GM23338 (cell line): ENCODE data around the gene AOAH. TPM values are rescaled to one million over a fixed set of nuclear protein-coding genes. Genes with fewer than 3 reads are reported as not detected.

ENCODE experiments used
- ATAC-seq: fragments of 200-7000 bp; cut with Tn5 transposase; 3 replicates; pipeline ENCODE4 v1.9.1; 2020
- DNase-seq: peaks from one replicate; pipeline ENCODE4 v3.0.0-alpha.2; 2015; ENCODE audit warnings: low spot score
- H2AFZ ChIP-seq: fragments of 200-600 bp; sonication (generic); 2 replicates; pipeline ENCODE4 v1.8.0; 2016; ENCODE audit warnings: antibody characterized with exemption, mild to moderate bottlenecking, moderate library complexity
- H3F3A ChIP-seq: fragments of 200-600 bp; sonication (generic); replicated peaks from 2 replicates; pipeline ENCODE4 v1.8.0; 2017; ENCODE audit warnings: antibody characterized with exemption, mixed run types, low read depth
- H3K27ac ChIP-seq: fragments of 200-600 bp; sonication (generic); 2 replicates; pipeline ENCODE4 v1.6.1; 2016; ENCODE audit warnings: low read depth
- H3K27me3 ChIP-seq: fragments of 200-600 bp; sonication (generic); 2 replicates; pipeline ENCODE4 v1.8.0; 2016; ENCODE audit warnings: mild to moderate bottlenecking, mixed run types, moderate library complexity; ENCODE audit not compliant: insufficient read depth
- H3K36me3 ChIP-seq: fragments of 200-600 bp; sonication (generic); 2 replicates; pipeline ENCODE4 v1.8.0; 2016; ENCODE audit warnings: mild to moderate bottlenecking; ENCODE audit not compliant: insufficient read depth
- H3K4me1 ChIP-seq: fragments of 200-600 bp; sonication (generic); 2 replicates; pipeline ENCODE4 v1.8.0; 2016; ENCODE audit warnings: mild to moderate bottlenecking, moderate library complexity; ENCODE audit not compliant: insufficient read depth
- H3K4me2 ChIP-seq: fragments of 200-600 bp; sonication (generic); 2 replicates; pipeline ENCODE4 v1.7.1; 2017; ENCODE audit warnings: mixed run types
- H3K4me3 ChIP-seq: fragments of 200-600 bp; sonication (generic); 2 replicates; pipeline ENCODE4 v1.6.1; 2016; ENCODE audit warnings: mixed run types
- H3K79me2 ChIP-seq: fragments of 200-600 bp; sonication (generic); replicated peaks from 2 replicates; pipeline ENCODE4 v1.8.0; 2017; ENCODE audit warnings: mild to moderate bottlenecking; ENCODE audit not compliant: insufficient read depth
- H3K9me2 ChIP-seq: fragments of 200-600 bp; sonication (generic); 2 replicates; pipeline ENCODE4 v1.8.0; 2017; ENCODE audit not compliant: insufficient read depth
- H4K20me1 ChIP-seq: fragments of 200-600 bp; sonication (generic); replicated peaks from 2 replicates; pipeline ENCODE4 v1.8.0; 2017; ENCODE audit warnings: mild to moderate bottlenecking; ENCODE audit not compliant: insufficient read depth
- H3K27ac Mint-ChIP-seq: 2 replicates; pipeline ENCODE4 v1.8.0; 2020; ENCODE audit warnings: inconsistent platforms, mild to moderate bottlenecking, moderate library complexity, mixed read lengths
- H3K27me3 Mint-ChIP-seq: 3 replicates; pipeline ENCODE4 v1.8.0; 2022; ENCODE audit warnings: low read depth, mild to moderate bottlenecking, moderate library complexity, mixed read lengths, inconsistent platforms; ENCODE audit not compliant: insufficient read depth, poor library complexity
- H3K36me3 Mint-ChIP-seq: 3 replicates; pipeline ENCODE4 v1.8.0; 2021; ENCODE audit warnings: low read depth, mild to moderate bottlenecking, inconsistent platforms, moderate library complexity, mixed read lengths
- H3K4me1 Mint-ChIP-seq: 3 replicates; pipeline ENCODE4 v1.8.0; 2020; ENCODE audit warnings: mild to moderate bottlenecking, inconsistent platforms, mixed read lengths
- H3K4me3 Mint-ChIP-seq: 3 replicates; pipeline ENCODE4 v1.8.0; 2021; ENCODE audit warnings: moderate library complexity, mild to moderate bottlenecking, inconsistent platforms, mixed read lengths
- H3K9me3 Mint-ChIP-seq: 3 replicates; pipeline ENCODE4 v1.8.0; 2020; ENCODE audit warnings: moderate library complexity, mild to moderate bottlenecking, inconsistent platforms, mixed read lengths
- CREB1 ChIP-seq: fragments of 250-450 bp; sonication (Bioruptor Pico); IDR thresholded peaks from 2 replicates; pipeline ENCODE4 v1.5.0; 2020; ENCODE audit warnings: low read depth, mild to moderate bottlenecking, moderate library complexity
- EZH2phosphoT487 ChIP-seq: fragments of 200-600 bp; sonication (generic); IDR thresholded peaks from one replicate; pipeline ENCODE4 v1.8.1; 2018; ENCODE audit warnings: antibody characterized with exemption; ENCODE audit not compliant: unreplicated experiment
- JUNB ChIP-seq: IDR thresholded peaks from one replicate; pipeline ENCODE4 v1.6.1; 2016; ENCODE audit warnings: antibody characterized with exemption; ENCODE audit not compliant: unreplicated experiment
- NANOG ChIP-seq: IDR thresholded peaks from 2 replicates; pipeline ENCODE4 v1.6.1; 2016; ENCODE audit warnings: antibody characterized with exemption, borderline replicate concordance
- POLR2AphosphoS5 ChIP-seq: IDR thresholded peaks from 2 replicates; pipeline ENCODE4 v1.6.1; 2016; ENCODE audit warnings: antibody characterized with exemption, low read depth
- polyA plus RNA-seq: library from polyadenylated mRNA; unstranded; fragments of >200 nt; fragmentation: Nextera tagmentation; extraction: Ambion mirVana; gene quantifications from 2 replicates; pipeline ENCODE4 v1.2.1, GENCODE V29; 2016
- total RNA-seq: library from RNA; depleted of rRNA; stranded (reverse); fragments of >200 nt; shearing (Covaris generic); gene quantifications from 2 replicates; pipeline ENCODE4 v1.2.3, GENCODE V29; 2014
- TF ChIP-seq, protein P1 (sequence below): fragments of 250-450 bp; sonication (Bioruptor Pico); IDR thresholded peaks from 2 replicates; pipeline ENCODE4 v1.5.0; 2020; ENCODE audit warnings: mild to moderate bottlenecking, moderate library complexity
- TF ChIP-seq, protein P2 (sequence below), 2 experiments: fragments of 200-600 bp in 1 of 2; sonication (generic) in 1 of 2; conservative IDR thresholded peaks; 2 replicates each; pipeline versions ENCODE4 v1.5.1 to v1.6.1; 2016 to 2017; ENCODE audit warnings: antibody characterized with exemption in 2 of 2, low read depth in 2 of 2, mild to moderate bottlenecking in 2 of 2, moderate library complexity in 1 of 2
- TF ChIP-seq, protein P3 (sequence below): IDR thresholded peaks from 2 replicates; pipeline ENCODE4 v1.6.1; 2016; ENCODE audit warnings: antibody characterized with exemption

Gene AOAH
- total and polyA plus RNA-seq, 2 experiments from 2014 or later, result not detected

DNA sequence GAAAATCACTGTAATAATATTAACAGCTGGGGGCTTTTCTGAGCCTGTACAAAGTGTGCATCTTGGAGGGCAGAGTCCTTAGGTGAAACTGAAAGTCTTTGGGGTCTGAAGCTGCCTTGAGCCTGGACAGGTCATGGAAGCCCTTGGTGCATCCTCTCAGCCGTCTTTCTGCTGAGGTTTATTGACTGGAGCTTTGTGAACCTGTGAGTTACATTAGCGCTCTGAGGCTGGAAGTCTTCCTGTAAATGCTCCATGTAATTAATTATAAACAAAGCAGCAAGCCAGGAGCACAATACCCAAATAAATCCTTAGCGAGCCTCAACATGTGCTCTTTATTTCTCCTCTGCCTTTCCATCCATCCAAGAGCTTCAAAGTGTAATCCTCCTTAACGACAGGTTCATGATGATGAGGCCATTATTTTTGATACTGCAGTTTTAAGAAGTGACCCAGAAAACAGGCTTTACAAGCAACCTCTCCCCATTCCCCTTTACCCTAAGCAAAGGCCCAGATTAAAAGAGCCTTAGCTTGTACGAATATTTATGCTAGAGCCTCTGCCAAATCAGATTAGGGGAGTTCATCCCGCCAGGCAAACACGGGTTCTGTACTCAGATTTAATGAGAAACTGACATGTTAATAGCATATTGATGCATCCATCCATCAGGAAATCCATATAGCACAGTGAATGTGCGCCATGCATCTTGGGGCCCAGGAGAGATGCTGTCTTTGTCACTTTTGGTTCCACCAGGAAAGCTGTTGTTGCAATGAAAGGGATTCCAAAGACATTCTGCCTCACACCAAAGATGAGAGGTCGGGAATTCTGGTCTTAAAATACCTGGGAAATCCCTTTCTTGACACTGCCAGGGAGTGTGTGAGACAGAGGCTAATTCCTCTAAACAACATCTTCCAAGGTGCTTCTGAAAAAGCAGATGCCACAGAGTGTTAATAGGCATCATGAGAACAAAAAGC, 216.5 kb downstream of the AOAH start (continued):
- TF ChIP-seq, protein P1, sequence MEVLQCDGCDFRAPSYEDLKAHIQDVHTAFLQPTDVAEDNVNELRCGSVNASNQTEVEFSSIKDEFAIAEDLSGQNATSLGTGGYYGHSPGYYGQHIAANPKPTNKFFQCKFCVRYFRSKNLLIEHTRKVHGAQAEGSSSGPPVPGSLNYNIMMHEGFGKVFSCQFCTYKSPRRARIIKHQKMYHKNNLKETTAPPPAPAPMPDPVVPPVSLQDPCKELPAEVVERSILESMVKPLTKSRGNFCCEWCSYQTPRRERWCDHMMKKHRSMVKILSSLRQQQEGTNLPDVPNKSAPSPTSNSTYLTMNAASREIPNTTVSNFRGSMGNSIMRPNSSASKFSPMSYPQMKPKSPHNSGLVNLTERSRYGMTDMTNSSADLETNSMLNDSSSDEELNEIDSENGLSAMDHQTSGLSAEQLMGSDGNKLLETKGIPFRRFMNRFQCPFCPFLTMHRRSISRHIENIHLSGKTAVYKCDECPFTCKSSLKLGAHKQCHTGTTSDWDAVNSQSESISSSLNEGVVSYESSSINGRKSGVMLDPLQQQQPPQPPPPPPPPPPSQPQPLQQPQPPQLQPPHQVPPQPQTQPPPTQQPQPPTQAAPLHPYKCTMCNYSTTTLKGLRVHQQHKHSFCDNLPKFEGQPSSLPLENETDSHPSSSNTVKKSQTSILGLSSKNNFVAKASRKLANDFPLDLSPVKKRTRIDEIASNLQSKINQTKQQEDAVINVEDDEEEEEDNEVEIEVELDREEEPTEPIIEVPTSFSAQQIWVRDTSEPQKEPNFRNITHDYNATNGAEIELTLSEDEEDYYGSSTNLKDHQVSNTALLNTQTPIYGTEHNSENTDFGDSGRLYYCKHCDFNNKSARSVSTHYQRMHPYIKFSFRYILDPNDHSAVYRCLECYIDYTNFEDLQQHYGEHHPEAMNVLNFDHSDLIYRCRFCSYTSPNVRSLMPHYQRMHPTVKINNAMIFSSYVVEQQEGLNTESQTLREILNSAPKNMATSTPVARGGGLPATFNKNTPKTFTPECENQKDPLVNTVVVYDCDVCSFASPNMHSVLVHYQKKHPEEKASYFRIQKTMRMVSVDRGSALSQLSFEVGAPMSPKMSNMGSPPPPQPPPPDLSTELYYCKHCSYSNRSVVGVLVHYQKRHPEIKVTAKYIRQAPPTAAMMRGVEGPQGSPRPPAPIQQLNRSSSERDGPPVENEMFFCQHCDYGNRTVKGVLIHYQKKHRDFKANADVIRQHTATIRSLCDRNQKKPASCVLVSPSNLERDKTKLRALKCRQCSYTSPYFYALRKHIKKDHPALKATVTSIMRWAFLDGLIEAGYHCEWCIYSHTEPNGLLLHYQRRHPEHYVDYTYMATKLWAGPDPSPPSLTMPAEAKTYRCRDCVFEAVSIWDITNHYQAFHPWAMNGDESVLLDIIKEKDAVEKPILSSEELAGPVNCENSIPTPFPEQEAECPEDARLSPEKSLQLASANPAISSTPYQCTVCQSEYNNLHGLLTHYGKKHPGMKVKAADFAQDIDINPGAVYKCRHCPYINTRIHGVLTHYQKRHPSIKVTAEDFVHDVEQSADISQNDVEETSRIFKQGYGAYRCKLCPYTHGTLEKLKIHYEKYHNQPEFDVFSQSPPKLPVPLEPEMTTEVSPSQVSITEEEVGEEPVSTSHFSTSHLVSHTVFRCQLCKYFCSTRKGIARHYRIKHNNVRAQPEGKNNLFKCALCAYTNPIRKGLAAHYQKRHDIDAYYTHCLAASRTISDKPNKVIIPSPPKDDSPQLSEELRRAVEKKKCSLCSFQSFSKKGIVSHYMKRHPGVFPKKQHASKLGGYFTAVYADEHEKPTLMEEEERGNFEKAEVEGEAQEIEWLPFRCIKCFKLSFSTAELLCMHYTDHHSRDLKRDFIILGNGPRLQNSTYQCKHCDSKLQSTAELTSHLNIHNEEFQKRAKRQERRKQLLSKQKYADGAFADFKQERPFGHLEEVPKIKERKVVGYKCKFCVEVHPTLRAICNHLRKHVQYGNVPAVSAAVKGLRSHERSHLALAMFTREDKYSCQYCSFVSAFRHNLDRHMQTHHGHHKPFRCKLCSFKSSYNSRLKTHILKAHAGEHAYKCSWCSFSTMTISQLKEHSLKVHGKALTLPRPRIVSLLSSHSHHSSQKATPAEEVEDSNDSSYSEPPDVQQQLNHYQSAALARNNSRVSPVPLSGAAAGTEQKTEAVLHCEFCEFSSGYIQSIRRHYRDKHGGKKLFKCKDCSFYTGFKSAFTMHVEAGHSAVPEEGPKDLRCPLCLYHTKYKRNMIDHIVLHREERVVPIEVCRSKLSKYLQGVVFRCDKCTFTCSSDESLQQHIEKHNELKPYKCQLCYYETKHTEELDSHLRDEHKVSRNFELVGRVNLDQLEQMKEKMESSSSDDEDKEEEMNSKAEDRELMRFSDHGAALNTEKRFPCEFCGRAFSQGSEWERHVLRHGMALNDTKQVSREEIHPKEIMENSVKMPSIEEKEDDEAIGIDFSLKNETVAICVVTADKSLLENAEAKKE (CRISPR knock-in tag), result no peak
- TF ChIP-seq, protein P2, sequence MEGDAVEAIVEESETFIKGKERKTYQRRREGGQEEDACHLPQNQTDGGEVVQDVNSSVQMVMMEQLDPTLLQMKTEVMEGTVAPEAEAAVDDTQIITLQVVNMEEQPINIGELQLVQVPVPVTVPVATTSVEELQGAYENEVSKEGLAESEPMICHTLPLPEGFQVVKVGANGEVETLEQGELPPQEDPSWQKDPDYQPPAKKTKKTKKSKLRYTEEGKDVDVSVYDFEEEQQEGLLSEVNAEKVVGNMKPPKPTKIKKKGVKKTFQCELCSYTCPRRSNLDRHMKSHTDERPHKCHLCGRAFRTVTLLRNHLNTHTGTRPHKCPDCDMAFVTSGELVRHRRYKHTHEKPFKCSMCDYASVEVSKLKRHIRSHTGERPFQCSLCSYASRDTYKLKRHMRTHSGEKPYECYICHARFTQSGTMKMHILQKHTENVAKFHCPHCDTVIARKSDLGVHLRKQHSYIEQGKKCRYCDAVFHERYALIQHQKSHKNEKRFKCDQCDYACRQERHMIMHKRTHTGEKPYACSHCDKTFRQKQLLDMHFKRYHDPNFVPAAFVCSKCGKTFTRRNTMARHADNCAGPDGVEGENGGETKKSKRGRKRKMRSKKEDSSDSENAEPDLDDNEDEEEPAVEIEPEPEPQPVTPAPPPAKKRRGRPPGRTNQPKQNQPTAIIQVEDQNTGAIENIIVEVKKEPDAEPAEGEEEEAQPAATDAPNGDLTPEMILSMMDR (conservative IDR thresholded peaks at IDR 0.05; ENCODE audit: low read depth in 2 of 2), result no peak
- TF ChIP-seq JUNB, result no peak

DNA sequence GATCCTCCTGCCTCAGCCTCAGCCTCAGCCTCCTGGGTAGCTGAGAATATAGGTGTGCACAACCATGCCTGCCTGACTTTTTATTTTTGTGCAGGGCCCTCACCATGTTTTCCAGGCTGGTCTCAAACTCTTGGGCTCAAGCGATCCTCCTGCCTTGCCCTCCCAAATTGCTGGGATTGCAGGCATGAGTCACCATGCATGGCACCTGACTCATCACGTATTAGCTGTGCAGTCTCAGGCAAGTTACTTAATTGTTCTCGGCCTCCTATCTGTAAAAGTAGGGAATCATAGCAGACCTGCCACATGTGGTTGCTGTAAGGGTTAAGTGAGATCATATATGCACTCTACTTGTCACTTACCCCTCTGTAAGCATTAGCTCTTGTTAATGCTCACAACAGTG, 217.5 kb downstream of the AOAH start:
- no peak for ATAC-seq
- peaks cover 3% of the 10 kb centered on the region for H3K27me3 Mint-ChIP-seq
- no peaks in the 10 kb centered on the region for H4K20me1 ChIP-seq
- TF ChIP-seq EZH2phosphoT487, result no peak
- TF ChIP-seq POLR2AphosphoS5, result no peak
- no peak for TF ChIP-seq CREB1 (CRISPR knock-in tag)
- TF ChIP-seq NANOG, result no peak
- TF ChIP-seq, protein P3, sequence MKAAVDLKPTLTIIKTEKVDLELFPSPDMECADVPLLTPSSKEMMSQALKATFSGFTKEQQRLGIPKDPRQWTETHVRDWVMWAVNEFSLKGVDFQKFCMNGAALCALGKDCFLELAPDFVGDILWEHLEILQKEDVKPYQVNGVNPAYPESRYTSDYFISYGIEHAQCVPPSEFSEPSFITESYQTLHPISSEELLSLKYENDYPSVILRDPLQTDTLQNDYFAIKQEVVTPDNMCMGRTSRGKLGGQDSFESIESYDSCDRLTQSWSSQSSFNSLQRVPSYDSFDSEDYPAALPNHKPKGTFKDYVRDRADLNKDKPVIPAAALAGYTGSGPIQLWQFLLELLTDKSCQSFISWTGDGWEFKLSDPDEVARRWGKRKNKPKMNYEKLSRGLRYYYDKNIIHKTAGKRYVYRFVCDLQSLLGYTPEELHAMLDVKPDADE, result no peak

More for the DNA sequence above, 217.5 kb downstream of the AOAH start:
- H3K79me2 ChIP-seq, result no peaks in the 10 kb centered on the region
- DNase-seq, result no peak
- Mint-ChIP-seq H3K4me1 (peaks cover 6% of the 10 kb centered on the region), H3K27ac (no peak overlapping the region), H3K36me3 (peaks cover 3% of the 10 kb centered on the region; the same call in 1 of the 3 replicates), H3K9me3 (peaks cover 12% of the 10 kb centered on the region; the same call in 2 of the 3 replicates), H3K4me3 (no peak overlapping the region)
- H3F3A ChIP-seq, result no peaks in the 10 kb centered on the region
- no peaks in the 10 kb centered on the region for H3K9me2 ChIP-seq
- no peak overlapping the region for H2AFZ ChIP-seq
- H3K4me3 ChIP-seq, result no peak overlapping the region
- no peaks in the 10 kb centered on the region for H3K27me3 ChIP-seq
- H3K4me2 ChIP-seq, result no peak overlapping the region
- H3K4me1 ChIP-seq, result peaks cover 5% of the 10 kb centered on the region; the same call in 1 of the 2 replicates
- no peak overlapping the region for H3K27ac ChIP-seq
- no peaks in the 10 kb centered on the region; the same call in 1 of the 2 replicates for H3K36me3 ChIP-seq
